HG03280 (cell line): ENCODE data around the gene ALDH5A1.

Experiments
- ATAC-seq: cut with Tn5 transposase; IDR thresholded peaks from one replicate; pipeline ENCODE4 v1.9.1; 2021; ENCODE audit warnings: mild to moderate bottlenecking, moderate library complexity; ENCODE audit not compliant: unreplicated experiment

Gene ALDH5A1

GRCh38 chr6:24494821-24495795 lies at the start of gene ALDH5A1:
Gene ALDH5A1, plus strand, starts transcription at chr6:24494969. Its CDS starts 28 bp downstream, at chr6:24494997.
- ATAC-seq: peak; percentile 62

DNA sequence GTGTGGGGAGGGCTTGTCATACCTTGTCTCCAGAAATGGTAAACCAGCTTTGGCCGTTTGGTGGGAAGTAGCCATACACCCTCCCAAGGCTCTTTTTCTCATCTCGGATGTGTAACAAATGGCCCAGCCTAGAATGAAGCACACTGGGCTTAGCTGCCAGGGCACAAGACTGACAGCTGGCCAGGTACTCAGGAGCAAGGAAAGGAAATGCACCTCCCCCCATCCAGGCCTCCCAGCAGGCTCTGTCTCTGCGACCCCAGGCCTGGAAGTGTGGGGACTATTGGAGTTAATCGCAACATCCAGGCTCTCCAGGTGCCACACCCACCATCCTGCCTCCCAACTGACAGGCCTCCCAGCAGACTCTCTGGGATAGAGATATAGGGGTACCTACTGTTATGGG lies 49.1 kb upstream of the ALDH5A1 start:
- no peak for ATAC-seq

DNA sequence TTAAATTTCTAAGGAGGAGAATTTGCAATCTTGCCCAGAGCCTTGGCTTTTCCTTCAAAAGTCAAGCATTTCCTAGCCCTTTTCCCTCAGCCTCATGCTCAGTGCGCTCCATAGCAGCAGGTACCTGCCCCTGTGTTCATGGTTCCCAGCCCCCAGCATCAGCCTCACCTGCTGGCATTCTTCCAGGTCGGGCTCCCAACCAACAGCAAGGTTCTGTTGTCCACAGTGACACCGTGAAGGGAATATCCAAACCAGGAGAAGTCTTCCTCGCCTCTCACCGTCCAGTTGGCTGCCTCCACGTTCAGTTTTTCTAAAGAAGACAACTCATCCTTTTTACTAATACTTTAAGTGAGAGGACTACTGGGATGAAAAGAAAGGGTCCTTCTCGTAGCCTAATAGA lies 48.1 kb upstream of the ALDH5A1 start:
- ATAC-seq: no peak

DNA sequence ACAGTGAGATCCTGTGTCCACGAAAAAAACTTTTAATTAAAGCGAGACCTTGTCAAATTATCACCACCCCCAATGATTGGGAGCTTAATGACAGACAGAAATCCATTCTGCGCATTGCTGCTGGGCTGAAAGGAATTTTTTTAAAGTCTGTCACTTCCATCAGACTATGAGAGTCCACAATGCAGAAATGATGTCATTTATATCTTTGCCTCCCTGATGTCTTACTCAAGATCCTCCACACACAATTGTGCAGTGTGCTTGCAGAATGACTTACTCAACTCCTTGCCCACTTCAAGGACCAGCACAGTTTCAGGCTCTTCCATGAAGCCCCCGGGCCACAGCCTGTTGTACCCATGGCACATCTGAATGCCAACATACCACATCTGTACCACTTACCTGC lies 46.4 kb upstream of the ALDH5A1 start:
- ATAC-seq: no peak

DNA sequence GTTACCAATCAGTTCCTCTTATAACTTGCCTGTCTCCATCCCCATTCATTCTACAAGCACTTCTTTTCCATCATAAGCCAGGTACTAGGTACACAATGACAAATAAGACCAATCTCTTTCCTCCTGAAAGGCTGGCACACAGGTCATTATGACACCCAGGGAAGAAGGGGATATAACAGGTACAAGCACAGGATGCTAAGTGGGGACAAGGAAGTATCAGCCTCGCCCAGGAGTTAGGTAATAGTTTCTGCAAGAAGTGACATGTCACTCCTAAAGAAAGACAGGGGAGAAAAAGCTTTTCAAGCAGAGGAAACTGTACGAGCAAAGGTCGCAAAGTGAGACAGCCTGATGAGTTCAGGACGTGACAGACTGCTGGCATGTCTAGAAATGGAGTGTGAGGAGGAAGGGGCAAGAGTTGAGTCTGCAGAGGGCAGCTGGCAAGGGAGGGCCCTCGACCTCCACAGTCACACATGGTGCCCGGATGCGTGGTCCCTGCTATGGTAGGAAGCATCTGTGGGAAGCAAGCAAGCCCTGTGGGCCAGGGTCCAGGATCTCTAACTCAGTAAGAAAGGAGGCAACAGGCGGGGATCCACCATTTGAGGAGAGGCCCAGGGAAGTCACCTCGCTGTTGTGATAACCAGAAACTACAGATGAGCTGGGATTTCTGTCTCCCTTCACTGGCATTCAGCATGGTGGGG lies 45.8 kb upstream of the ALDH5A1 start:
- no peak for ATAC-seq

DNA sequence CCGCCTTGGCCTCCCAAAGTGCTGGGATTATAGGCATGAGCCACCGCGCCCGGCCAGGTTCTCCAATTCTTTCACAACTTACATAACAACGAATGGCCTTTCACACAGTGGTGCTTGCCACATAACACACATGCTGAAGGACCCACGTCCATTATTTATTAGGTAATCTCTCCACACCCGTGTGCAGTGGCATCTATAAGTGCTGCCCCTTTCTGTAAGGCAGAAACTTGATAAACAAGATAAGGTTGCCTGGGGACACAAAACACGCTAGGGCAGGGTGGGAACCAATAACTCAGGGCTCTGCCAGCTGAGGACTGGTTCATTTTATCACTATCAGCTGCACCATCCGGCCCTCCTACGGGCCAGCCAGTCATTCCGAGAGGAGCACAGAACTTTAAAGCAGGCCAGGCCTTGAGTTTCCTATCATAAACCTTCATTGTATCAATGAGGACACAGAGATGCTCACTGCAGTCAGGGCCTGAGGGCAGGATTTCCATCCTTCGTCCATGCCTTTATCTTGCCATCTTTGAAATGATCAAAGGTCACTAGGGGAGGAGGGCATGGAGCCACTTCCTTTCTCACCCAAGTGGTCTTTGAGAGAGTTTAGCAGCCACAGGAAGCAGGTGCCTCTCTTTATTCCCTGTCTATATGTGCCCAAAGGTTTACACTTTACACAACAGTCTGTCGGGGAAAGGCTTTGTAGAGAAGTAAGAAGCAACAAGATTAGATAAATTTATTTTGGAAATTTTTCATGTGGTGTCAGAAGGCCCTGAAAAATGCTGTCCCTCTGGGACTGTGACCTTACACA lies 43.0 kb upstream of the ALDH5A1 start:
- ATAC-seq: no peak

DNA sequence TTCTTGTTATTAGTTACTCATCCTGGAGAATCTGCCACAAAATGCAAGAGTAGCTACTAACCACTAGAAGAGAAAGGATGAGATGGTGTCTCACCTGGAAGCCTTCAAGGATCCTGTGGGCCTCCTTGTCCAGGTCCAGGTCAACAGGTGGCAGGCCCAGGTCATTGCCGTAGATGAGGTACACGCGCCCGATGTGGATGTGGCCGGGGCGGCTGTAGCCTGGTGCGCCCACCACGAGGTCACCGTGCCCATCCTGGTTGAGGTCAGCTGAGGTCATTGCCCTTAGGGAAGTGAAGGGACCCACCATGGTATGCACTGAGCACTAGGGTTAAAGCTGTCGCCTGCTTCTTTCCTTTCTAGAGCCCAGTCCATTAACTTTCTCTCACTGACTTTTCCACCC lies 40.8 kb upstream of the ALDH5A1 start:
- ATAC-seq: no peak

DNA sequence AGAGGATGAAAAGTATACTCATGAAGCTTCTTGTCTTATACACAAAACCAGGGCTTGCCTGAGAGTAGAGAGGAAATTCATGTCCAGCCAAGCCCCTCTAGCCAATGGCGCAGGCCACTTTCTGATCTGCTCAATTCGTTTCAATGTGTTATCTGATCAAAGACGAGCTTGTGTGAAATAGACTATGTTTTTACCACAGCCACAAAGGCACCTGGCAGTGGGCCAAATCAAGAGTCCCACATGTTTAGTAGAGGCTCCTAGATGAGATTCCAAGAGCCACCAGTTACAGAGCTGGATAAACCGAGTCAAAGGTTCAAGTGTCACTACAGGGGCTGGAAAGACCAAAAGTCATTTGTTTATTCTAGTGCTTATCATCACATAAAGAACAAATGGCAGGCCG lies 40.3 kb upstream of the ALDH5A1 start:
- ATAC-seq: no peak

GRCh38 chr6:24455061-24455460 lies 39.7 kb upstream of the ALDH5A1 start:
- no peak for ATAC-seq

- no peak for ATAC-seq
Observed at GRCh38 chr6:24458134-24458533, 36.6 kb upstream of the ALDH5A1 start.

DNA sequence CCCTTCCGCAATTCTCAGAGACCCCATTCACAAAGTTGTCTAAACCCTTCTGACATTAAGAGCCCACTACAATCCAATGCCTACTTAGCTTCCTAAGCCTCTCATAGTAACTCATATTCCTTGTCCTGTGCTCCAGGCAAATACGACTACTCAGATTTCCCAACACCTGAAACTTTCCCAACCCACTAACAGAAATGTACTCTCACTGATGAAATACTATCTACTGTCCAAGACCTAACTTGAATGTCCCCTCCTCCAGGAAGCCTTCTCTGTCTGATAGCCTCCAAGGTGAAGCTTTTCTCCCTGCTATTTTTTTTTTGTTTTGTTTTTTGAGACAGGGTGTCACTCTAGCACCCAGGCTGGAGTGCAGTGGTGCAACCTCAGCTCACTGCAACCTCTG lies 35.8 kb upstream of the ALDH5A1 start:
- ATAC-seq: no peak

GRCh38 chr6:24460966-24461365 lies 33.8 kb upstream of the ALDH5A1 start:
- no peak for ATAC-seq

DNA sequence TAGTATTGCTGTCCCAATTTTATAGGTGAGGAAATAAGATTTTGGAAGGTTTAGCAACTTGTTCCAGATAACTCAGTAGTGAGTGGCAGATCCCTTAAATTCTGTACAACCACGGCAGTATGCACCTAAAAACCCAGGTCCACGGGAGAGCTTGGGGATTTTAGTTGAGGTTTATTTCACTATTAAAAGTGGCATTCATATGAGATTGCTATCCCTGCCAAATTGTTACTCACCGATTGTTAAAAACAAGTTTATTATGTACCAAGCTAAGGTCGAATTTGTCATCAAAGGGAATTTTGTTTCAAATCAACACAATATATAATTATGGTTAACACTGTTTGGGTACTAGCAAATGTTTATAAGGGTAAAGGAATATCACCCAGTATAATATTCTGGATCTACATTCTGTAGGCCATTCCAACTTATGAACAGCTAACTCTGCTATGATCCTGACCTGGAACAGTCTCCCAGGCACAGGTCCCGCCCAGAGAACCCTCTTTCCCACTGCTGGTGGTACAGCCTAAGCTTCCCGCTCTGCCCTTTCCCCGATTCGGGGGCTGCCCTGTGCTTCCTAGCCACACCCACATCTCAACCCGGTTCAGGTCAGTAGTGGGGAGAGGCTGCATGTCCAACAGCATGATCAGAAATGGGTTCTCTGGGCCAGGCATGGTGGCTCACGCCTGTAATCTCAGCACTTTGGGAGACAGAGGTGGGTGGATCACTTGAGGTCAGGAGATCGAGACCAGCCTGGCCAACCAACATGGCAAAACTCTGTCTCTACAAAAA lies 30.3 kb upstream of the ALDH5A1 start:
- ATAC-seq: no peak

- no peak for ATAC-seq
Observed at GRCh38 chr6:24469811-24470210, 25.0 kb upstream of the ALDH5A1 start.

- no peak for ATAC-seq
Observed at GRCh38 chr6:24472181-24472580, 22.6 kb upstream of the ALDH5A1 start.

- no peak for ATAC-seq
Observed at GRCh38 chr6:24476631-24477030, 18.1 kb upstream of the ALDH5A1 start.

- ATAC-seq: no peak
Observed at GRCh38 chr6:24477070-24477469, 17.7 kb upstream of the ALDH5A1 start.

GRCh38 chr6:24478903-24479302 lies 15.9 kb upstream of the ALDH5A1 start:
- ATAC-seq: no peak

DNA sequence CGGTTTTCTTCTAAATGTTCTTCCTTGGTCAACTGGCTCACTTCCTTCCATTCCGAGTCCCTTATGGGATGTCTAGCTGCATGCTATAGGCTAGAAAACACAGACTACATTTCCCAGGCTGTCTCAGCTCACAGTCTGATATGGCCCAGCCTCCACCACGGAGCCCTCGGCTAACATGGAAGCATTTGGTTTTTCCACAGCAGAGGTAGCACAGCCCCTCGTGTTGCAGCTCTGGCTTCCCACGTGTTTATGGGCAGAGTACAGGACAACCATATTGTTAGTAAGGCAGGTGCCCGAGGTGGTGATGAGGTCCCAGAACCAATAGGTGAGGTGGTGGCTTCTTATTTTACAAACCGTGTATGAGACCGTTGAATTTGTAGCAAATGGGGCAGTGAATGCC lies 14.1 kb upstream of the ALDH5A1 start:
- no peak for ATAC-seq

DNA sequence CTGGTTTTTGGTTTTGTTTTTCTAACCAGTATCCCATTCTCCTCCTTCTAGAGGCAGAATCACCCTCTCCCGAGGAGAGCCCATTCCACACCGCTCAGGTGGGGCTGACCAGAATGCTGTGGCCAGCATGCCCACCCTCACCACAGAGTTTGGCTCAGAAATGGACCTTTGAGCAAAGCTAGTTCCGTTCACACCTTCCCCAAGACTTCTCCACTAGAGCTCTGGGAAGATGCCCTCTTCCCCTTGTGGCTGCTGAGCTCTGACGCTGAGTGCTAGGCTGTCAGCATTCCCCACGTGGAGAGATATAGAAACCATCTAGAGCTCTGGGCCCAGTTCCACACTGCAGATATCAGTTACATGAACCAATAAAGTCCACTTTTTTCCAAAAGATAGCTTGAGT lies 13.3 kb upstream of the ALDH5A1 start:
- no peak for ATAC-seq
